Choroid plexus epithelial cell (primary cell): ENCODE results near the gene NAA11.

Source experiments
- DNase-seq: peaks from one replicate; pipeline ENCODE4 v3.0.0-alpha.2; 2010; ENCODE audit warnings: low read depth
- H3K4me3 ChIP-seq: 2 replicates; pipeline ENCODE4 v1.5.1; 2011; ENCODE audit warnings: low read depth, mild to moderate bottlenecking, control low read depth, low read length, moderate library complexity
- TF ChIP-seq, protein P1 (sequence below): conservative IDR thresholded peaks from 2 replicates; pipeline ENCODE4 v1.5.1; 2011; ENCODE audit warnings: low read depth, mild to moderate bottlenecking, control low read depth, inconsistent platforms, low read length, moderate library complexity

NAA11 gene

DNA sequence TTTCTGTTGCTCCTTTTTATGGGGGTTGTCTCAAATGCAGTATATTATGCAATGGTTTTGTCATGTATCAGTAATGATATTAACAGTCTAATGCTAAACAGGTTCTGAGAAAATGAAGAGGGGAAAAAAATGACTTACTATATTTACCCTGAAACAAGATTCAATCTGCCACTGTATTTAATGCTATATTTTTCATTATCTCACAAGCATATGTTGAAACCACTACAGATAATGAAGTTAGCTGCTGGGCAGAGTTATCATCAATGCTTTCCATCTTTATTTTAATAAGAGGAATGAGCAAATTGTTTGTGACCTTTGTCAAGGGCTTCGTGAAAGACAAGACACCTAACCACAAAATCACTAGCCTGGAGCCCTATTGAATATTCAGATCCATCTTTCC, 32.6 kb upstream of the NAA11 start:
- H3K4me3 ChIP-seq: no peak overlapping the region
- no peak for DNase-seq
- TF ChIP-seq, protein P1, sequence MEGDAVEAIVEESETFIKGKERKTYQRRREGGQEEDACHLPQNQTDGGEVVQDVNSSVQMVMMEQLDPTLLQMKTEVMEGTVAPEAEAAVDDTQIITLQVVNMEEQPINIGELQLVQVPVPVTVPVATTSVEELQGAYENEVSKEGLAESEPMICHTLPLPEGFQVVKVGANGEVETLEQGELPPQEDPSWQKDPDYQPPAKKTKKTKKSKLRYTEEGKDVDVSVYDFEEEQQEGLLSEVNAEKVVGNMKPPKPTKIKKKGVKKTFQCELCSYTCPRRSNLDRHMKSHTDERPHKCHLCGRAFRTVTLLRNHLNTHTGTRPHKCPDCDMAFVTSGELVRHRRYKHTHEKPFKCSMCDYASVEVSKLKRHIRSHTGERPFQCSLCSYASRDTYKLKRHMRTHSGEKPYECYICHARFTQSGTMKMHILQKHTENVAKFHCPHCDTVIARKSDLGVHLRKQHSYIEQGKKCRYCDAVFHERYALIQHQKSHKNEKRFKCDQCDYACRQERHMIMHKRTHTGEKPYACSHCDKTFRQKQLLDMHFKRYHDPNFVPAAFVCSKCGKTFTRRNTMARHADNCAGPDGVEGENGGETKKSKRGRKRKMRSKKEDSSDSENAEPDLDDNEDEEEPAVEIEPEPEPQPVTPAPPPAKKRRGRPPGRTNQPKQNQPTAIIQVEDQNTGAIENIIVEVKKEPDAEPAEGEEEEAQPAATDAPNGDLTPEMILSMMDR: no peak

- no peak for DNase-seq
- H3K4me3 ChIP-seq: no peak overlapping the region
- TF ChIP-seq, protein P1: no peak
Observed at GRCh38 chr4:79357365-79357764, 31.5 kb upstream of the NAA11 start.

- TF ChIP-seq, protein P1: no peak
- no peak overlapping the region for H3K4me3 ChIP-seq
- DNase-seq: no peak
Observed at GRCh38 chr4:79353075-79353474, 27.2 kb upstream of the NAA11 start.

DNA sequence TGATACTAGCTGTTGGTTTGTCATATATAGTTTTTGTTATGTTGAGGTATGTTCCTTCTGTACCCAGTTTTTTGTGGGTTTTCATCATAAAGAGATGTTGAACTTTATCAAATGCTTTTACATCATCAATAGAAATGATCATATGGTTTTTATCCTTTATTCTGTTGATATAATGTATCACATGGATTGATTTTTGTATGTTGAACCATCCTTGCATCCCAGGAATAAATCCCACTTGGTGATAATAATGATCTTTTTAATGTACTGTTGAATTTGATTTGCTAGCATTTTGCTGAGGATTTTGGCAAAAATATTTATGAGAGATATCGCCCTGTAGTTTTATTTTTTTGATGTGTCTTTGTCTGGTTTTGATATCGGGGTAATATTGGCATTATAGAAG, 22.5 kb upstream of the NAA11 start:
- no peak for DNase-seq
- TF ChIP-seq, protein P1: no peak
- no peak overlapping the region for H3K4me3 ChIP-seq

DNA sequence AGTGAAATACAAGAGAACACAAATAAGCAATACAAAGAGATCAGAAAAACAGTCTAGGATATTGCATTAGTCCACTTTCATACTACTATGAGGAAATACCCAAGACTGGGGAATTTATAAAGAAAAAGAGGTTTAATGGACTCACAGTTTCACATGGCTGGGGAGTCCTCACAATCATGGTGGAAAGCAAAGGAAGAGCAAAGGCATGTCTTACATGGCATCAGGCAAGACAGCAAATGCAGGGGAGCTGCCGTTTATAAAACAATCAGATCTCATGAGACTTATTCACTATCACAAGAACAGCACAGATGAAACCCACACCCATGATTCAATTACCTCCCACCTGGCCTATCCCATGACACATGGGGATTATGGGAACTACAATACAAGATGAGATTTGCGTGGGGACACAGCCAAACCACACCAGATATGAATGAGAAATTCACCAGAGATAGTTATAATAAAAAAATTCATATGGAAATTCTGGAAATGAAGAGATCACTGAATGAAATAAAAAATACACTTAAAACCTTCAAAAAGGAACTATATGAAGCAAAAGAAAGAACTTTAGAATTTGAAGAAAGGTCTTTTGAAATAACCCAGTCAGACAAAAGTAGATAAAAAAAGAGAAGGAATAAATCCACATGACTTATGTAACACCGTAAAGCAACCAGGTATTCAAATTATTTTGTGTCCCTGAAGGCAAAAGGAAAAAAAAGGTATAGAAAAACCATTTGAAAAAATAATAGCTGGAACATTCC, 16.2 kb upstream of the NAA11 start:
- H3K4me3 ChIP-seq: no peak overlapping the region
- DNase-seq: no peak
- TF ChIP-seq, protein P1: no peak

GRCh38 chr4:79340568-79340967, 14.7 kb upstream of the NAA11 start:
- no peak for DNase-seq
- no peak overlapping the region for H3K4me3 ChIP-seq
- TF ChIP-seq, protein P1: no peak

- DNase-seq: no peak
- H3K4me3 ChIP-seq: no peak overlapping the region
- TF ChIP-seq, protein P1: no peak
Observed at GRCh38 chr4:79338148-79338547, 12.3 kb upstream of the NAA11 start.
